Left ventricle myocardium inferior (tissue), 1 donor: ENCODE results near the gene AFAP1. TPM values are rescaled to one million over a fixed set of nuclear protein-coding genes. Genes with fewer than 3 reads are reported as not detected.

Experiments used
- DNase-seq: peaks from one replicate; pipeline ENCODE4 v3.0.0-alpha.2; 2020
- H3K27ac ChIP-seq: fragments of 200-600 bp; replicated peaks from 2 replicates; pipeline ENCODE4 v1.8.0; 2021
- H3K27me3 ChIP-seq: fragments of 200-600 bp; 2 replicates; pipeline ENCODE4 v1.8.0; 2021; ENCODE audit warnings: low read depth
- H3K36me3 ChIP-seq: fragments of 200-600 bp; 2 replicates; pipeline ENCODE4 v1.8.0; 2021
- H3K4me1 ChIP-seq: fragments of 200-600 bp; 2 replicates; pipeline ENCODE4 v1.8.0; 2021
- H3K4me3 ChIP-seq: fragments of 200-600 bp; 2 replicates; pipeline ENCODE4 v1.8.0; 2021; ENCODE audit warnings: mild to moderate bottlenecking, moderate library complexity
- H3K9me3 ChIP-seq: fragments of 200-600 bp; replicated peaks from 2 replicates; pipeline ENCODE4 v1.8.0; 2021
- intact Hi-C: fragments of 100-400 bp; cut with micrococcal nuclease; formaldehyde crosslinking; loops from one replicate; pipeline ENCODE4 v1.11.0; 2022
- total RNA-seq: library from RNA; stranded (reverse); fragmentation: NEBNext Ultra II Directional; extraction: Animal tissue kit (Norgen Biotek cat#: 25700); gene quantifications from one replicate; pipeline ENCODE4 v1.2.1, GENCODE V29; 2021
- TF ChIP-seq, protein P1 (sequence below): fragments of 200-600 bp; IDR thresholded peaks from 2 replicates; pipeline ENCODE4 v1.8.0; 2021; ENCODE audit warnings: antibody characterized with exemption, mild to moderate bottlenecking, borderline replicate concordance
- donor health status: DM: no; HTN: yes; CAD: no; lungs with severe emphysema.

The AFAP1 gene
- total RNA-seq, 1 donor from 2014 or later, result 6.8 TPM

DNA sequence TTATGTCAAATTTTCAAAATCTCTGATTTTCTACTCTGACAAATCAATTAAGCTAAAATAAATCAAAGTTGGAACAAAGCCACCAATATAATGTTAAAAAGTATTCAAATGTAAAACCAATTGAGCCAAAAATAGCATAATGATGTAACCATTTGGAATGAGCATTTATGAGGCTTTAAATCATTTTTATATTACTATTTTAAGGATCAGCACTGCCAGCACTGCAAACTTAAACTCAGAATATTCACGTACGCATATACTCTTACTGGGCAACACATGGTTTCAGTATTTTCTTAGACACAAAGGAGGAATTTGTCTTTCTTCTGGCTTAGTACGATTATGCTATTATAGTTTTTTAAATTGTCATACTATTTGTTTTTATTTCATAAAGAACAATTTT is 52.2 kb downstream of the AFAP1 start:
- peaks cover 44% of the 10 kb centered on the region for H3K4me1 ChIP-seq
- no peak overlapping the region for H3K27ac ChIP-seq

DNA sequence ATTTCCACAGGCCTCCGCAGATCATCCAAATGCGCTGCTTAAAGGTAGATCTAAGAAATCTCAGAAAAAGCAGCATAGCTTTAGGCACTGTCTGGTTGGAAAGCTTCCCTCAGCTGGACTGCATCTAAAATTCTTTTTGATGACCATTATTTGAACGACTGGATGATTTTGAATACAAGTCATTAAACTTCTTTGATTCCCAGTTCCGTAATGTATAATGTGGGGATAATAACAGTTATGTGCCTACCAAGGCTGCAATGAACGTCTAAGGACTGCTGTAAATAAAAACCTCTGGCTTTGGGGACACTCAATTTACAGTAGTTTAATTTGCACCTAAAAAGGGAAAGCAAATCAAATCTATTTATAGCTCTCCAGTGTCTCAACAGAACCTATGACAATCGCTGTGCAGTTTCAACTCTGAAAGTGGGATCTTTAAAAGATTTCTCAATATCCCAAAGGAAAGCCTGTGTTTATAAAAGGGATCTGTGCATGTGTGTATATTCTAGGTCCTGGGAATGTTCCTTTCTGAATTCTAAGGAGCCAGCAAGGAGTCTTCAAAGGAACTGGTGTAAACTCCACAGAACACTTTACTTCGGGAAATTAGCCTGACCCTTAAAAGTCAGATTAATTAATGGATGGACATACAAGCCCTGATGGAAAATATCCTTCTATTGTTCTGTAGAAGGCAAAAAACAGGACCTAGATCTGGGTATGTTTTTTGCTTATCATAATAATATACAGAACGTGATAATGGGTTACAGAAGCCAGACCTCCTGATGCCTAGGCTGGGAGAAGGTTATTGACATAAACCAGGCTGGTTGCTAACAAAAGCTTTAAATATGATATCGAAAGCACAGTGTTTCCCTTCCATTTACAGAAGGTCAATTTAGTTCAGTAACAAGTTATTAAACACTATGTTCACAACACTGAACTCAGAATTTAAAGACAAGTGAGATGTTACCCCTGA is 53.4 kb downstream of the AFAP1 start:
- Histone ChIP-seq H3K36me3 (no peaks in the 10 kb centered on the region), H3K9me3 (peaks cover 14% of the 10 kb centered on the region), H3K4me3 (no peak overlapping the region), H3K4me1 (peaks cover 35% of the 10 kb centered on the region), H3K27me3 (no peaks in the 10 kb centered on the region), H3K27ac (no peak overlapping the region)
- DNase-seq, result no peak
- intact Hi-C loops, result no loop called here
- TF ChIP-seq, protein P1, sequence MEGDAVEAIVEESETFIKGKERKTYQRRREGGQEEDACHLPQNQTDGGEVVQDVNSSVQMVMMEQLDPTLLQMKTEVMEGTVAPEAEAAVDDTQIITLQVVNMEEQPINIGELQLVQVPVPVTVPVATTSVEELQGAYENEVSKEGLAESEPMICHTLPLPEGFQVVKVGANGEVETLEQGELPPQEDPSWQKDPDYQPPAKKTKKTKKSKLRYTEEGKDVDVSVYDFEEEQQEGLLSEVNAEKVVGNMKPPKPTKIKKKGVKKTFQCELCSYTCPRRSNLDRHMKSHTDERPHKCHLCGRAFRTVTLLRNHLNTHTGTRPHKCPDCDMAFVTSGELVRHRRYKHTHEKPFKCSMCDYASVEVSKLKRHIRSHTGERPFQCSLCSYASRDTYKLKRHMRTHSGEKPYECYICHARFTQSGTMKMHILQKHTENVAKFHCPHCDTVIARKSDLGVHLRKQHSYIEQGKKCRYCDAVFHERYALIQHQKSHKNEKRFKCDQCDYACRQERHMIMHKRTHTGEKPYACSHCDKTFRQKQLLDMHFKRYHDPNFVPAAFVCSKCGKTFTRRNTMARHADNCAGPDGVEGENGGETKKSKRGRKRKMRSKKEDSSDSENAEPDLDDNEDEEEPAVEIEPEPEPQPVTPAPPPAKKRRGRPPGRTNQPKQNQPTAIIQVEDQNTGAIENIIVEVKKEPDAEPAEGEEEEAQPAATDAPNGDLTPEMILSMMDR, result no peak

More for the DNA sequence above, 52.2 kb downstream of the AFAP1 start:
- Histone ChIP-seq H3K27me3 (no peaks in the 10 kb centered on the region), H3K36me3 (no peaks in the 10 kb centered on the region), H3K4me3 (no peak overlapping the region), H3K9me3 (peaks cover 14% of the 10 kb centered on the region)
- DNase-seq, result no peak
- TF ChIP-seq, protein P1, result no peak
- intact Hi-C loops, result no loop called here

DNA sequence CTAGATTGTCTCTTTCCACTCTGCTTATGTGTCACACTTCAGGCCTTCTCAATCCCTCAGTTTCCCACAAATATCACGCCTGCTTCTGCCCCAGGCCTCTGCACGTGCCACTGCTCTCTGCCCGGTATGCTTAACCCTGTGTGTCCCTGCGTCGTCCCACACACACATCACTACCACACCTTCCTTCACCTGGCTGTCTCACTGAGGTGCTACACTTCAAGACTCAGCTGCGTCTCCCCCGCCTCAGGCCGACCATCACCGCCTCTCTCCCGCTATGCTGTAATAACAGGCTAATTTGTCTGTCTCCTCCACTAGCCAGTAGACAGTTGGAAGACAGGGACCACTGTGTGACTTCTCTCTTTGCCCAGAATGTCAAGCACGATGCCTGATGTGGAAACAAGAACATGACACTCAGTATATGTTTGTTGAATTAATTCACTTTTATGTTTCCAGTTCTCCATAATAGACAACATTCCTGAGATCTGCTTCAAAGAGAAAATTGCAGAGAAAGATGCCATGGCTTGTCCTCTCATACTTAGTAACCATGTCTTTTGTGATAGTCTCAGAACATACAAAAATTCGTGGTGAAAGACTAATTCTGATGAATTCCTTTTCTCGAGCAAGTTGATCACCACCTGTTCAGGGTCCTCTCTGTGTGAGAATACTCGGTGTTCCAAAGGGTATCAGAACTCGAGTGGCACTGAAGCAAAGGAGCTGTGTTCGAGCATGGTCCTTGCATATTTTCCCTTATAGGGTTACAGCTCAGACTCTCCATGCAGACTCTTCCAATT is 54.2 kb downstream of the AFAP1 start:
- H3K36me3 ChIP-seq, result no peaks in the 10 kb centered on the region
- TF ChIP-seq, protein P1, result no peak
- no peak for DNase-seq
- H3K27me3 ChIP-seq, result no peaks in the 10 kb centered on the region
- intact Hi-C loops, result no loop called here
- peaks cover 34% of the 10 kb centered on the region for H3K4me1 ChIP-seq
- peaks cover 14% of the 10 kb centered on the region for H3K9me3 ChIP-seq
- no peak overlapping the region for H3K27ac ChIP-seq
- no peak overlapping the region for H3K4me3 ChIP-seq

DNA sequence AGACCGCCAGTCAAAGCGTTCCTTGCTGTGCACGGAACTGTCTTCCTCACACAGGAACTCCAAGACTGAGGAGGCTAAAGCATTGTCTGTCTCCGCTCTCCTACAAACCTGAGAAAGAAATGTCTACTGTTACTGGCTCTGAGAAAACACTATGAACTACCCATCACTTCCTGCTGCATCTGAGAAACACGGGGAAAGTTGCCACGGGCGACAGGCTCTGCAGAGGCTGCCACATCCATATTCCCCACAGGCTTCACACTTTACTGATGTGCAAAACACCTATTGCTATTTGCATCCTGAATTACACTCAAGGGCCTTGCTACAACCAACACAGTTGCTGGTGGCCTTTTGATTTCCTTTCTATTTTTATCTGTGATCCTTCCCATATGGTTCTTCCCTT is 59.0 kb downstream of the AFAP1 start:
- Histone ChIP-seq H3K4me1 (peaks cover 50% of the 10 kb centered on the region), H3K27ac (no peak overlapping the region), H3K4me3 (no peak overlapping the region), H3K36me3 (no peaks in the 10 kb centered on the region), H3K27me3 (no peaks in the 10 kb centered on the region), H3K9me3 (no peaks in the 10 kb centered on the region)
- no peak for DNase-seq
- TF ChIP-seq, protein P1, result no peak
- intact Hi-C loops, result no loop called here

DNA sequence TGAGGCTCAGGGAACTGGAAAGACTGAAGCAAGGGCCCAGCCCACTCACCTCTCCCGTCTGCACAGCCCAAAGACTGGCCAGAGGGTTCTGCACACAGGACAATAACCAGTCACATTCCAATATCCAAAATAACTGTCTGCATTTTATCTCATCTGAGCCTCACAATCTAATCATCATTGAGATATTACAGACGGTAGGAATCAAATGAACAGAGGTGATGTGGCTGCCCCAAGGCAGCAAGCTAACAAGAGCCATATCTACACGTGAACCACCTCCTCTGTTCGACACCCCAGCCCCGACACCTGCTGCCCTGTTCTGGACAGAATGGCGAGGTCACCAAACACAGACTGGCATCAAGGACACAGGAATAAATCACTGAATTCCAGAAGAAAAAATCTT is 60.5 kb downstream of the AFAP1 start:
- H3K36me3 ChIP-seq, result no peaks in the 10 kb centered on the region
- DNase-seq, result no peak
- peaks cover 46% of the 10 kb centered on the region for H3K4me1 ChIP-seq
- H3K27me3 ChIP-seq, result no peaks in the 10 kb centered on the region
- TF ChIP-seq, protein P1, result no peak
- H3K4me3 ChIP-seq, result no peak overlapping the region
- no peak overlapping the region for H3K27ac ChIP-seq
- no peaks in the 10 kb centered on the region for H3K9me3 ChIP-seq
- intact Hi-C loops, result no loop called here
